Measurements from ENCODE around the gene HOXD13. TPM values are rescaled to one million over a fixed set of nuclear protein-coding genes. Genes with fewer than 3 reads are reported as not detected.

HOXD13 gene
- total and polyA plus RNA-seq, 2 experiments from 2014 or later: not detected

- peaks cover 40% of the 10 kb centered on the region; the same call in 1 of the 2 replicates for H3F3A ChIP-seq (replicated peaks; ENCODE audit: low read depth)
- H3K27ac ChIP-seq (ENCODE audit: low read depth): no peak within 1 kb of the TSS
- DNase-seq (ENCODE audit: low spot score) (no peak), ATAC-seq (peak; percentile 51)
- peak within 1 kb of the TSS; percentile 64 for H3K4me3 Mint-ChIP-seq
- no peaks in the 10 kb centered on the region for H3K9me2 ChIP-seq (ENCODE audit: insufficient read depth)
- H3K4me3 ChIP-seq: peak within 1 kb of the TSS; percentile 53
- peak within 1 kb of the TSS; percentile 66; the same call in 1 of the 2 replicates for H2AFZ ChIP-seq
- peak within 1 kb of the TSS; percentile 76 for H3K4me2 ChIP-seq
- peaks cover 13% of the 10 kb centered on the region for H3K4me1 ChIP-seq (ENCODE audit: insufficient read depth)
- peaks cover 99% of the 10 kb centered on the region for H3K27me3 Mint-ChIP-seq (ENCODE audit: insufficient read depth, low read depth, poor library complexity)
- peaks cover 100% of the 10 kb centered on the region for H3K27me3 ChIP-seq (ENCODE audit: insufficient read depth)
- H3K4me1 Mint-ChIP-seq: peaks cover 14% of the 10 kb centered on the region
- peaks cover 12% of the 10 kb centered on the region; the same call in 2 of the 3 replicates for H3K9me3 Mint-ChIP-seq
- peaks cover 3% of the 10 kb centered on the region; the same call in 1 of the 3 replicates for H3K36me3 Mint-ChIP-seq (ENCODE audit: low read depth)
- no peak within 1 kb of the TSS for H3K27ac Mint-ChIP-seq
- H3K79me2 ChIP-seq (replicated peaks; ENCODE audit: insufficient read depth): no peaks in the 10 kb centered on the region
- TF ChIP-seq EZH2phosphoT487 (IDR thresholded peaks at IDR 0.05; ENCODE audit: unreplicated experiment) (peak; percentile 88), EZH2 (IDR thresholded peaks at IDR 0.05; ENCODE audit: low read depth, unreplicated experiment) (peak; percentile 93), ZNF331 (CRISPR knock-in tag; IDR thresholded peaks at IDR 0.05; ENCODE audit: low read depth) (no peak)
- H4K20me1 ChIP-seq (replicated peaks; ENCODE audit: insufficient read depth): peaks cover 31% of the 10 kb centered on the region
- no peaks in the 10 kb centered on the region for H3K36me3 ChIP-seq (ENCODE audit: insufficient read depth)
Measured at GRCh38 chr2:176122683-176123410, 30.3 kb downstream of the HOXD13 start, which contains the start of gene HOXD9. Gene HOXD9 (plus strand): TSS chr2:176122719. CDS start chr2:176122769, 50 bp downstream.

GRCh38 chr2:176123411-176124109 is 31.0 kb downstream of the HOXD13 start:
- Histone ChIP-seq H3K4me1 (ENCODE audit: insufficient read depth) (peaks cover 12% of the 10 kb centered on the region), H3K27me3 (ENCODE audit: insufficient read depth) (peaks cover 100% of the 10 kb centered on the region), H3K36me3 (ENCODE audit: insufficient read depth) (no peaks in the 10 kb centered on the region), H3K27ac (ENCODE audit: low read depth) (no peak overlapping the region), H3K4me3 (peak overlapping the region; percentile 53), H3F3A (replicated peaks; ENCODE audit: low read depth) (peaks cover 47% of the 10 kb centered on the region; the same call in 1 of the 2 replicates), H3K9me2 (ENCODE audit: insufficient read depth) (no peaks in the 10 kb centered on the region), H3K4me2 (peak overlapping the region; percentile 76), H2AFZ (no peak overlapping the region), H3K79me2 (replicated peaks; ENCODE audit: insufficient read depth) (no peaks in the 10 kb centered on the region), H4K20me1 (replicated peaks; ENCODE audit: insufficient read depth) (peaks cover 31% of the 10 kb centered on the region)
- peaks cover 99% of the 10 kb centered on the region for H3K27me3 Mint-ChIP-seq (ENCODE audit: insufficient read depth, low read depth, poor library complexity)
- no peak; the same call in 2 of the 3 replicates for ATAC-seq
- peak overlapping the region; percentile 45 for H3K4me3 Mint-ChIP-seq
- peaks cover 3% of the 10 kb centered on the region; the same call in 1 of the 3 replicates for H3K36me3 Mint-ChIP-seq (ENCODE audit: low read depth)
- TF ChIP-seq EZH2phosphoT487 (IDR thresholded peaks at IDR 0.05; ENCODE audit: unreplicated experiment) (peak; percentile 97), CTCF (conservative IDR thresholded peaks at IDR 0.05; ENCODE audit: low read depth in 2 of 2) (no peak), POLR2AphosphoS5 (IDR thresholded peaks at IDR 0.05; ENCODE audit: low read depth) (no peak), EZH2 (IDR thresholded peaks at IDR 0.05; ENCODE audit: low read depth, unreplicated experiment) (peak; percentile 98), ETS1 (IDR thresholded peaks at IDR 0.05) (no peak), ZNF114 (CRISPR knock-in tag; IDR thresholded peaks at IDR 0.05) (no peak), NANOG (IDR thresholded peaks at IDR 0.05; ENCODE audit: borderline replicate concordance) (no peak), REST (IDR thresholded peaks at IDR 0.05; ENCODE audit: unreplicated experiment) (no peak)
- H3K27ac Mint-ChIP-seq: no peak overlapping the region
- H3K9me3 Mint-ChIP-seq: peaks cover 10% of the 10 kb centered on the region; the same call in 2 of the 3 replicates
- no peak for DNase-seq (ENCODE audit: low spot score)
- H3K4me1 Mint-ChIP-seq: peaks cover 22% of the 10 kb centered on the region
